MG63 (cell line): Measurements from ENCODE around the gene PGM2L1. TPM values are rescaled to one million over a fixed set of nuclear protein-coding genes. Genes with fewer than 3 reads are reported as not detected.
"Not testable (repeated sequence)": the region's sequence is repeated elsewhere in the genome, so short reads cannot be mapped to it uniquely, and the experiment has no call there.

Experiments
- DNase-seq: peaks from one replicate; pipeline ENCODE4 v3.0.0-alpha.2; 2020
- H3K27me3 ChIP-seq: fragments of 250-450 bp; sonication (Bioruptor Pico); 2 replicates; pipeline ENCODE4 v1.5.1; 2020; ENCODE audit warnings: mild to moderate bottlenecking, moderate library complexity
- H3K36me3 ChIP-seq: fragments of 250-450 bp; sonication (Bioruptor Pico); 2 replicates; pipeline ENCODE4 v1.5.1; 2020; ENCODE audit warnings: mild to moderate bottlenecking, moderate library complexity
- H3K4me3 ChIP-seq: fragments of 250-450 bp; sonication (Bioruptor Pico); 2 replicates; pipeline ENCODE4 v1.5.1; 2020; ENCODE audit warnings: mild to moderate bottlenecking, moderate library complexity
- H3K9me3 ChIP-seq: fragments of 250-450 bp; sonication (Bioruptor Pico); 2 replicates; pipeline ENCODE4 v1.5.1; 2020; ENCODE audit warnings: mild to moderate bottlenecking, moderate library complexity
- total RNA-seq: library from RNA; depleted of rRNA; stranded (reverse); fragments of >200 nt; shearing (Covaris generic); gene quantifications from 2 replicates; pipeline ENCODE4 v1.2.3, GENCODE V29; 2014; ENCODE audit warnings: low replicate concordance; rRNA removed

PGM2L1 gene
- 0.39 and 0.92 TPM in 2 replicates for total RNA-seq

DNA sequence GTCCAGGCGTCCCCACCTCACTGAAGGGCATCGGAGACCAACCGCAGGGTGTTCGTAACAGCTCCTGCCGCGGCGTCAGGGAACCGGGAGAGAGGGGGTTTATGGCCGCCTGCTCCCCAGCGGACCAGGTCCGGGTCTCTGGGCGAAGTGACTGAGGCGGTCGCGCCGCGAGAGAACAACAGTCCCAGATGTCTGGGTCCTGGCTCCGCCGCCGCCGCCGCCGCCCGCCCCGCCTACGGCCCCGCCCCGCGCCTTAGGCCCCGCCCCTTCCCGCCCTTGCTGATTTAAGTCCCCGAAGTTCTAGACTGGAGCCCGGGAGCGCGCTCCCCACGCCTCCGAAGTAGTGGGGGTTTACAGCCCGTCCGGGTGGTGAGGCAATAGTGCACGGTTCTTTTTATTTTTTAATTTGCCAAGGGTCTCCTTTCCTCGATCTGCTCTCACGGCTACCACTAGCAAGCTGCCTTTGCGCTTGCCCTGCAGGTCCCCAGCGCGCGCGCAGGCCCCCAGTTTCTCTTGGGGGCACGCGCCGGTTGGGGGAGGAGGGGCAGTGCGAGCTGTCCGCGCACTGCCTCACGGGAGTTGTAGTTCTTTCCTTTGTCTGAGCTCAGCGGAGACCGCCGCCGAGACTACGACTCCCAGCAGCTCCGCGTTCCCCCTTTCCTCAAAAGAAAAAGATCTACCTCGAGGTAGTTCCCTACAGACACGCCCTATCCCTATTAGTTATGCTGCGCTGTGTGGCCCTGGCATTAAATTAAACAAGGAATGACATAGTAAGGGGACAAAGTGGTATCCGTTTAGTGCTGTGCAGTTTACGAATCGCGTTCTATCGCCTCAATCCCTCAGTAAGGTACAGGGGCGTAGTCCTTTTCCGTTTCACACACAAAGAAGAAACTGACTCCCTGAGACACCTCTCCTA is at the start of gene PGM2L1:
TSS of gene PGM2L1 (minus strand) at position 190 of the 916 bp plus-strand sequence. CDS start 272 bp downstream, outside the sequence.
- Histone ChIP-seq H3K27me3 (no peaks in the 10 kb centered on the region), H3K36me3 (no peaks in the 10 kb centered on the region), H3K4me3 (peak within 1 kb of the TSS; percentile 94), H3K9me3 (no peaks in the 10 kb centered on the region)
- peak; percentile 92 for DNase-seq

DNA sequence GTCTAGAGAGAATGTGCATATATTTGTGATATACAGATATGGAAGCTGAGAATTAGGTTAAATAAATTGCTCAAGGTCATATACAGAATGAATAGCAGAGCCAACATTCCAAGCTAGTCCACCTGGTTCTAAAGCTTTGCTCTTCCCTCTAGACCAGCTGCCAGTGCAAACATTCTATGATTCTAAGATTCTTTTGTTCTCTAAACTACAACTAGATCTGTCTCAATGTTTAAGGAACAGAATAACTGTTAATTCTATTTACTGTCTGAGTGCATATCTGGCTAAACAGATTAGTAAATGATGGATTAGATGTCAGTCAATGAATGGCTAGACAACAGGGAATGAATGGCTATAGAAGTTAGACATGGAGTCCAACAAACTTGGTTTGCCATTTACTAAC is 49.5 kb upstream of the PGM2L1 start:
- no peaks in the 10 kb centered on the region for H3K27me3 ChIP-seq
- H3K9me3 ChIP-seq = no peaks in the 10 kb centered on the region
- H3K36me3 ChIP-seq = no peaks in the 10 kb centered on the region
- no peak for DNase-seq
- H3K4me3 ChIP-seq = no peak overlapping the region

DNA sequence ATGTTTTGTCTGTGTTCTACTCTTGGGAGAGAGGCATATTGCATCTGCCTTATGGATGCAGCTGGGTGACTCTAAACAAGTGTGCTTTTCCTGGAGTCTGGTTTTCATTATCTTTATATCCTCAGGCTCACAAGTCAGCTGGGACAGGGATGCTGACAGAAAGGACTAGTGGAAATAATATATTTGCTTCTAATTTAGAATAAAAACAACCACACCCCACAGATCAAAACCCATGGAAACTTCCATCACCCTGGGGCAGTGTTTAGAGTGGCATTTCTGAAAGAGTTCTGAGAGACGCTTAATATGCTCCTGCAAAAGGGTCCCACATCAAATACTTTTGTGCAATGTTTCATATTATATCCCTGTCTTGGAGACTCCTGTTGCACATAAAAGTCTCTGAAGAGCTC is 48.3 kb upstream of the PGM2L1 start:
- no peaks in the 10 kb centered on the region for H3K36me3 ChIP-seq
- H3K9me3 ChIP-seq = no peaks in the 10 kb centered on the region
- no peaks in the 10 kb centered on the region for H3K27me3 ChIP-seq
- DNase-seq = no peak
- no peak overlapping the region for H3K4me3 ChIP-seq

DNA sequence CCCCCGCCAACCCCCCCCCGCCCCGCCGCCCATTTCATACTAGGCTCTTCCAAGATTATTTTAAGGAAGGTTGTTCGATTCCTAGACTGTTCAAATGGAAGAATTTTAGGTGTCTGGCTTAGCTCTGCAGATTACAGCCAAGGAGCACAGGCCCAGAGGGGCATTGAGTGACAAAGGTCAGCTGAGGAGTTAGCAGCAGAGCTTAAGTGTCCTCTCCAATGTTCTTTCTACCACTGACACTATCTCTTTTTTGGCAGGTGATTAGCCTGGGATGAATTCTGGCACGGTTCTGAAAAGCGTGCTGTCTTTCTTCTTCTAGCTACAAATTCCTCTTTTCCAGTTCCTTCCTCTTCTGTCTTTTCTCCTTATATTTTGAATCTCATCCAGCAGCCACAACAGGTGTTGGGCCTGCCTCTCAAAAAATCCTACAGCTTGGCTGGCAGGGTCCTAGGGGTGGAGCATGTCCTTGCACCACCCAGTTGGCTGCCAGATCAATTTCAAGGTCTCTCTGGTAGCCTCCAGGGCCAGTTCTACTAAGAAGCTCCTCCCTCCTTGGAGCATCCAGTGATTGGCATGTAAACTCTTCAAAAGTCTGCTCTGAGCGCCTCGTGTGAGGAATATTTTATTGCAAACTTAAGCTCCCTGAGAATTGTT is 46.1 kb upstream of the PGM2L1 start:
- DNase-seq = no peak
- Histone ChIP-seq H3K27me3 (no peaks in the 10 kb centered on the region), H3K36me3 (no peaks in the 10 kb centered on the region), H3K4me3 (no peak overlapping the region), H3K9me3 (no peaks in the 10 kb centered on the region)

DNA sequence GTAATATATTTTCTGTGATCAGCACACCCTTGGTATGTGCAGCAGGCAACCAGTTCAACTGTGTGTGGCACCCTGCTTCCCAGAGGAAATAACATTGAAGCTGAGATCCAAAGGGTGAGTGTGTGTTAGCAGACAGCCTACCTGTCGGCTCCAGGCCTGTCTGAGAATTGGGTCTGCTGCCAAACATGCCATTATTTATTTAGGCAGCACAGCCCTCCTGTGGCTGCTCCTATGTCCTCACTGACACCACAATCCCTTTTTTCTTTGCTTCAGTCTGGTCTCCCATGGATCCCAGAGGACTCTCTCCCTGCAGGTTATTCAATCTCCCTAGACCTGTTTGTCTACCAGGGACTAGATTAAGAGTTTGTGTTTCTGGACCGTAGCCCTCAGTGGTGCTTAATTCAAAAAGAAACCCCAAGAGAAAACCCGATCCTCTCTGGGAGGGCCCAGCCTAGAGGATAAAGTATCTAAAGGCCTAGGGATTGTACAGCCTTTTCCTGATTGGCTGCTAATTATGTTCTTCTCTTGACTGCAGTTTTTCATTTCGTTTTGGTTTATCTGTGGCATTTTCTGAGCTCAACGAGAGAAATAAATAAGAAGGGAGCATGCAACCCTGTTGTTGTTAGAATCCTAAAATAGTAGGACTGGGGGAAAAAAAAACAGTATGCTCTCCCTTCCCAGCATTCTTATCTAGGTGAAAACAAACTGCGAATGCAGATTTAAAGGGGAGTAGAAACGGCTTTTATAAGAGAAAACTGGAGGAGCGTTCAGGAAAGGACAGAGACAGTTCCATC is 45.0 kb upstream of the PGM2L1 start:
- no peak overlapping the region for H3K4me3 ChIP-seq
- H3K36me3 ChIP-seq = no peaks in the 10 kb centered on the region
- no peaks in the 10 kb centered on the region for H3K9me3 ChIP-seq
- no peak for DNase-seq
- no peaks in the 10 kb centered on the region for H3K27me3 ChIP-seq

DNA sequence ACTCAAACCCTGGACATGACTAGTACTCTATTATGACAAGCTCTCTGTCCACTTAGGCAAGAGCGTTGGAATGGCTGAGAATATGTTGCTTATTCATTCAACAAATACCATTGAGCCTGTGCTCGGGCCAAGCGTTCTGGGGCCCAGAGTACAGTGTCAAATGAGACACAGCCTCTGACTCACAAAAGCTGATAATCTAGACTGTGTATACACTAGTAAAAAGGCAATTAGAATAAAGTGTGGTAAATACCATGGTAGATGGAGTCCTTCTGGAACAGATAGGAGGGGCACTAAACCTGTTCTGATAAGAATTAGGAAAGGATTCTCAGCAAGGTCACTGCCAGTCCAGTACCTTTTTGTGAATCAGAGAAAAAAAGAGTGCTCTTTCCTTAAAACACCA is 44.4 kb upstream of the PGM2L1 start:
- Histone ChIP-seq H3K9me3 (no peaks in the 10 kb centered on the region), H3K4me3 (no peak overlapping the region), H3K27me3 (no peaks in the 10 kb centered on the region), H3K36me3 (no peaks in the 10 kb centered on the region)
- DNase-seq = no peak

DNA sequence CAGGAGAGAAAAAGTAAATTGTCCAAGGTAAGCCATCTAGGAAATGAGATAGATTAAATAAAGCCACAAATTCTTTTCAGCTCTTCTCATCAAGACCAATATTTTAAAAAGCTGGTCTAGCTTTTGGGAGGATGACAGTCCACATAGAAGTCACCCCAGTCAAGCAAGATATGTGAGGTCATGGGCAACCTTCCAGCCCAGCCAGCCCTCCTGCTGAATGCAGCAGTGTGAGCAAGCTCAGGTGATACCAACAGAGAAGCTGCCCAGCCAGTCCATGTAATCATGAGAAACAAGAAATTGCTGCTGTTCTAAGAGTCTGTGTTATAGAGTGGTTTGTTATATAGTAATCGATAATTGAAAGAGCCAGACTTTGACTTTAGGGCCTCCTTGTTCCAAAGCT is 40.4 kb upstream of the PGM2L1 start:
- no peak for DNase-seq
- Histone ChIP-seq H3K4me3 (no peak overlapping the region), H3K27me3 (no peaks in the 10 kb centered on the region), H3K36me3 (no peaks in the 10 kb centered on the region), H3K9me3 (no peaks in the 10 kb centered on the region)

DNA sequence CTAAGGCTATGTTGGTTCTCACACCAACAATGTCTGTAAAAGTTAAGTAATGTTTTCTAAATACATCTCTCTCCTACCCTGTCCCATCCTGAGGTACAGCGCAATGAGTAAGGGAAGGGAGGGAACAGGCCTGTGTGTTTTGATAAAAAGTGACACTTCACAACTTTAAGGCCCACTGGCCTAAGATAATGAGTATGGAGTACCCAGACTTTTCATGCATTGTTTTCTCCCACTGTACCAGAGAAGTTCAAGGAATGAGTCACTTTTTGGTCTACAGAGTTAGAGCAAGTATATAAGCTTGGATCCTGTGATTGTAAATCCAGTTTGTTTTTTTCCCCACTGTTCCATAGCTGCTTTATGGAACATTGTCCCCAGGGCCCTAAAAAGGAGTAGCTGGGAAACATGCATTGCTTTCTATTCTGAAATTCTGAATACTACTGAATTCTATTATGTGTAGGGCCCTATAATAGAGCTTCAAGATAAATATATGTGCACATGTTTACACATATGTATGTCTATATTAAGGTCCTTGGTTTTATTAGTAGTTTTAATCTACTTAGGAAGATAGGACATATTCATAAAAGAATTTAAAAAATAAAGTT is 39.3 kb upstream of the PGM2L1 start:
- DNase-seq = no peak
- H3K4me3 ChIP-seq = no peak overlapping the region
- H3K27me3 ChIP-seq = no peaks in the 10 kb centered on the region
- H3K36me3 ChIP-seq = no peaks in the 10 kb centered on the region
- H3K9me3 ChIP-seq = no peaks in the 10 kb centered on the region

DNA sequence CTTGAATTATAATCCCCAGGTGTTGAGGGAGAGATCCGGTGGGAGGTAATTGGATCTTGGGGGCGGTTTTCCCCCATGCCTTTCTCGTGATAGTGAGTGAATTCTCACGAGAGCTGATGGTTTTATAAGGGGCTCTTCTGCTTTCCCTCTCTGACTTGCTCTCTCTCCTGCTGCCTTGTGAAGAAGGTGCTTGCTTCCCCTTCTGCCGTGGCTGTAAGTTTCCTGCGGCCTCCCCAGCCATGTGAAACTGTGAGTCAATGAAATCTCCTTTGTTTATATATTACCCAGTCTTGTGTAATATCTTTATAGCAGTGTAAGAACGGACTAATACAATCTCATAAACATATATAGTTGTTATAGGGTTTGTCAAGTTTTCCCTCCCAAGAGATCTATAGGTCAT is 36.3 kb upstream of the PGM2L1 start:
- H3K36me3 ChIP-seq = no peaks in the 10 kb centered on the region

DNA sequence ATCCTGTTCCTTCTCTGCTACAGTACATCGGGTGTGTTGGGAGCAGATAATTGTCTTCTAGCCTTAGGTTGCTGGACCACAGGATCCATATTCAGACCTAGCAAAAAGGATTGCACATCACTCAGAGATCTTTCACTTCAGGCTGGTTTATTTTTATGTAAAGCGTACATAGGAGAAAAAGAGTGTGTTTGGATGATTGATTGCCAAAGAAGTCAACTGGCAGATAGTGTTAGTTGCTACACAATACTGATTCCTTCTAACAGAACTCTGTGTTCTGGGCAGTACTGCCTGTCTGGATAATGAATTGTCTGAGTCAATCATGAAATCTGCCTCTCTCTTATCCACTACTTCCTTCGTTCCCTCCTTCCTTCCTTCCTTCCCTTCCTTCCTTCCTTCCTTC is 31.0 kb upstream of the PGM2L1 start:
- Histone ChIP-seq H3K9me3 (peaks cover 3% of the 10 kb centered on the region; the same call in 1 of the 2 replicates), H3K36me3 (no peaks in the 10 kb centered on the region), H3K27me3 (no peaks in the 10 kb centered on the region), H3K4me3 (no peak overlapping the region)
- no peak for DNase-seq

More for the DNA sequence above, 36.3 kb upstream of the PGM2L1 start:
- H3K9me3 ChIP-seq = no peaks in the 10 kb centered on the region
- no peak overlapping the region for H3K4me3 ChIP-seq
- DNase-seq = no peak
- no peaks in the 10 kb centered on the region for H3K27me3 ChIP-seq

DNA sequence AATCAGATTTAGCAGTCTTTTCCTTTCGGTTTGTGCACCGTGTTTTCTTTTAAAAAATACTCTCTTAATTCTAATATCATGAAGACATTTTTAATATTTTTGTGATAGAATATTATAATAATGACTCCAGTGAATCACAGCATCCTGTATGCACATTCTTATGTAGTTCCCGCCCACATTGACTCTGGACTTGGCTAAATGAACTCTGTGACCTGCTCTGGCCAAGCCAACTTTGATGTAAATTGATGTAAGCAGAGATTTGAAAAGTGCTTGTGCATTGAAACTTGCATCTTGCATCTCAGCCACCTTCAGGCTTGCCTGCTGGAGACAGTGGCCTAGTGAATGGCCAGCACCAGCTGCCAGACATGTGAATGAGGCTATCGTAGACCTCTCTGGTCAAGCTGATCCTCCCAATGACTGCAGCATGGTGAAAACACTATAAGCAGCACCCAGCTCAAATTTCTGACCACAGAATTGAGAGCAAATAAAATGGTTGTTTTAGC is 29.2 kb upstream of the PGM2L1 start:
- no peaks in the 10 kb centered on the region for H3K36me3 ChIP-seq
- H3K9me3 ChIP-seq = peaks cover 3% of the 10 kb centered on the region; the same call in 1 of the 2 replicates
- no peaks in the 10 kb centered on the region for H3K27me3 ChIP-seq
- H3K4me3 ChIP-seq = no peak overlapping the region
- peak; percentile 18 for DNase-seq

DNA sequence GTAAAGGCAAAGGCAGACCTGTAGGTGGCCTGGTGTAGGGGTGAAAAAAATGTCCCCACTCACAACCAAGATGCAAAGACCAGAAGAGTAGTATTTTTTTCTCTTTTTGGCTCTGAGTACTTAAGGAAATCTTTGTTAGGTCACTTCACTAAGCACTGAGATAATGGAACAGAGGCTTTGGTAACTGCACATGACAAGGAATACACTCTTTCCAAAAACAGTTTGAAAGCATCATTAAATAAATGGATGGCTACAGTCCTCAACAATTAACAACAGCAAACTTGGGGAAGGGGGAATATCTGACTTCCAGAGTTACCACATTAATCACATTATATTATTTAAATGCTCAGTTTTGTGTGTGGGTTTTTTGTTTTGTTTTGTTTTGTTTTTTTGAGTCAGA is 26.9 kb upstream of the PGM2L1 start:
- Histone ChIP-seq H3K9me3 (peaks cover 3% of the 10 kb centered on the region; the same call in 1 of the 2 replicates), H3K36me3 (no peaks in the 10 kb centered on the region), H3K27me3 (no peaks in the 10 kb centered on the region), H3K4me3 (no peak overlapping the region)
- DNase-seq = no peak

DNA sequence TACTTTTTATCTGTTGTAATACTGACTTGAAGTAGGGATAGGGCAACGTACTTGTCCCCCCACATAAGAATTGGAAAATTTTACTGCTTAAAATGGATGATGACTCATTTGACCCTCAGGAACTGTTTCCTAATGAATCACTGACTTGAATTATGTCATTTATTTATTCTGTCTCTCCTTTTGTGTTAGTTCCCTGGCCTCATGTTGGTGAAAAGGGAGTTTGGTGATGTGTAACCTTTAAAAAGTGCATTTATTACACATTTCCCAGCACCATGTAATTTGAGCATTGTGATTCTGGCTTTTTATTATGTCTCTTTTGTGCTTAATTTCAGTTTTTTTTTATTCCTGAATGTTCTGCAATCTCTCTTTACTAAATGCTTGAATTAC is 20.3 kb upstream of the PGM2L1 start:
- Histone ChIP-seq H3K27me3 (no peaks in the 10 kb centered on the region), H3K4me3 (no peak overlapping the region), H3K36me3 (no peaks in the 10 kb centered on the region), H3K9me3 (no peaks in the 10 kb centered on the region)
- DNase-seq = no peak

DNA sequence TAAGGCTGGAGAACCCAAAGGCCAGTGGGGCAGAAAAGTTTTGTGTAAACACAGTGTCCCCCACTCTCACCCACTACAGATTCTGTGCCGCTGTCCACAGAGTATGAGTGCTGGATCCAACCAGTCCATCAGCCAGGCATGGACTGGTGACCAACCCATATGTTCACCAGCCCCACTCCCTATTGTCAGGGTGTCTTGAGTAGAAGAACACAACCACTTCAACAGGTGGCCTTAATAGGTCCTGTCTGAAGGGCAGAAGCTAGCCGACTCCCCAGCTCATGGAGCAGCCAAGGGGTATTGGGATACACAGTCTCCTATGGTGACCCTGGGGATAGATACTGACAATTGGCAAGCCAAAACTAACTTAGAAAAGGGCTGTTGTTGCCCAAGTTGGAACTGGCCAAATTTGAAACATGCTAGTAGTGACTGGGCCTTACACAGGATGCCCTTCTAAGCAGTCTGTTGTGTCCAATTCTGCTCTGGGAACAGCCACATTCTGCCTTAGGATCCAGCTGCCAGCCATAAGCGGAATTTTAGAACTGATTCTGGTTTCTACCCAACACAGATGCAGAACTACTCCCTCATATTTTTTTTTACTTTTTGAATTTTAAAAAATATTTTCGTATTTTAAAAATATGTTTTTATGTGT is 19.8 kb upstream of the PGM2L1 start:
- DNase-seq = no peak
- H3K4me3 ChIP-seq = no peak overlapping the region
- H3K9me3 ChIP-seq = no peaks in the 10 kb centered on the region
- H3K27me3 ChIP-seq = no peaks in the 10 kb centered on the region
- no peaks in the 10 kb centered on the region for H3K36me3 ChIP-seq

DNA sequence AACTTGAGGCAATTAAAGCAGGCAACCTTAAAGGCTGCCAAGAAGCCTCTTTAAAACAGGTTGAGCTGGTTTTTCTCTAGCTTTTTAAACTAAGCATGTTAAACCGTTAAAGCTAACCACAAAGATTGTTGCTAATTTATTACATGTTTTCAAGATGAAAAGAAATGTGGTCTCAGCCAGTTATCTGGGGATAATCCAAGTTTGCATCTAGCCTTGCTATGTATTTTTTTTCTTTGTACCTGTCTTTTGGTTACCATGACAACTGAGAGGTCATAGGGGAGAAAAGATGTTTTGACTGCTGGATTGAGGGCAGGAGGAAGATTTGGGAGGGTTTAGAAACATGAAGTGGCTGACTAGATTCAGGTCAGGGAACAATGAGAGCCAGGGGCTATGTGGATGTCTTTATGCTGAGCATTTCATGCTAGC is 19.2 kb upstream of the PGM2L1 start:
- Histone ChIP-seq H3K9me3 (no peaks in the 10 kb centered on the region), H3K27me3 (no peaks in the 10 kb centered on the region), H3K36me3 (no peaks in the 10 kb centered on the region), H3K4me3 (no peak overlapping the region)
- no peak for DNase-seq

DNA sequence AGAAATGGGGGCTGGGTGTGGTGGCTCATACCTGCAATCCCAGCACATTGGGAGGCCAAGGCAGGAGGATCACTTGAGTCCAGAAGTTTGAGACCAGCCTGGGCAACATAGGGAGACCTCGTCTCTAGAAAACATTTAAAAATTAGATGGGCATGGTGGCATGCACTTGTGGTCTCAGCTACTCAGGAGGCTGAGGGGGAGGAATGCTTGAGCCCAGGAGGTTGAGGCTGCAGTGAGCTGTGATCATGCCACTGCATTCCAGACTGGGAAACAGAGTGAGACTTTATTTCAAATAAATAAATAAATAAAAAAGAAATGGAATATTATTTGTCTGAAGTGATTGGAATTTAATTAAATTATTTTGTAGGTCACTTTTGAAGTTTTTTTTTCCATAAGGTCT is 18.7 kb upstream of the PGM2L1 start:
- H3K36me3 ChIP-seq, H3K4me3 ChIP-seq, DNase-seq, H3K27me3 ChIP-seq, H3K9me3 ChIP-seq: not testable (repeated sequence)
